Testis (tissue), 2 donors: ENCODE measurements around the gene AJUBA.

Experiments
- CTCF ChIP-seq, 3 experiments: fragments of 450-650 bp in 2 of 3; fragments of 200-600 bp in 1 of 3; sonication (generic) in 1 of 3; IDR thresholded peaks; one replicate each; pipeline ENCODE4 v1.5.1; 2016 to 2019; ENCODE audit warnings: antibody characterized with exemption in 3 of 3, mild to moderate bottlenecking in 2 of 3, moderate library complexity in 1 of 3
- POLR2A ChIP-seq: fragments of 450-650 bp; IDR thresholded peaks from one replicate; pipeline ENCODE4 v1.6.1; 2017; ENCODE audit warnings: antibody characterized with exemption, mild to moderate bottlenecking, moderate library complexity

- TF ChIP-seq POLR2A (no peak), CTCF (IDR thresholded peaks at IDR 0.05) (no peak)
These were observed 27.8 kb upstream of the AJUBA start, which contains the start of gene C14orf93 for GRCh38 chr14:23009939-23010726.
